ENCODE results near the gene CTTNBP2. TPM values are rescaled to one million over a fixed set of nuclear protein-coding genes. Genes with fewer than 3 reads are reported as not detected.

CTTNBP2 gene
- total and polyA plus RNA-seq, 10 of the 15 experiments (the other 5 are each of a cell fraction or from before 2014, with no cell fraction given): 0.04 to 0.43 TPM; not detected in 8

DNA sequence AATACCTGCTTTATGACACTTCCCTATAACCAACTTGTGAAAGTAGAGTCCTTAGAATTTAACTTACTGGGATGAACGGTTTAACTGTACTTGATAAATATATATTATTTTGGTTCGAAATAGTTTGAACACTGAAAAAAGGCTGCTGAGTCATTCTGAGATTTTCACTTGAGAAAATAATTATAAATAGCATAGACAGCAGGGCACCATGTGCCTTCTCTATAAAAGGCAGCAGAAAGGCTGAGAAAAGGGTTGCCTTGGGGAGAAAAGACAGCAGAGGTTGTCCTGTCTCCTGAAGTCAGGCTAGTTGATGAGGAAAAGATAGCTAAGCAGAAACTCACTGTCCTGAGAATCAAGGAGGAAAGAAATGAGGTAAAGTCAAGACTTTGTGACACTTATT is 92.4 kb downstream of the CTTNBP2 start (continued):
- TF ChIP-seq, protein P1, sequence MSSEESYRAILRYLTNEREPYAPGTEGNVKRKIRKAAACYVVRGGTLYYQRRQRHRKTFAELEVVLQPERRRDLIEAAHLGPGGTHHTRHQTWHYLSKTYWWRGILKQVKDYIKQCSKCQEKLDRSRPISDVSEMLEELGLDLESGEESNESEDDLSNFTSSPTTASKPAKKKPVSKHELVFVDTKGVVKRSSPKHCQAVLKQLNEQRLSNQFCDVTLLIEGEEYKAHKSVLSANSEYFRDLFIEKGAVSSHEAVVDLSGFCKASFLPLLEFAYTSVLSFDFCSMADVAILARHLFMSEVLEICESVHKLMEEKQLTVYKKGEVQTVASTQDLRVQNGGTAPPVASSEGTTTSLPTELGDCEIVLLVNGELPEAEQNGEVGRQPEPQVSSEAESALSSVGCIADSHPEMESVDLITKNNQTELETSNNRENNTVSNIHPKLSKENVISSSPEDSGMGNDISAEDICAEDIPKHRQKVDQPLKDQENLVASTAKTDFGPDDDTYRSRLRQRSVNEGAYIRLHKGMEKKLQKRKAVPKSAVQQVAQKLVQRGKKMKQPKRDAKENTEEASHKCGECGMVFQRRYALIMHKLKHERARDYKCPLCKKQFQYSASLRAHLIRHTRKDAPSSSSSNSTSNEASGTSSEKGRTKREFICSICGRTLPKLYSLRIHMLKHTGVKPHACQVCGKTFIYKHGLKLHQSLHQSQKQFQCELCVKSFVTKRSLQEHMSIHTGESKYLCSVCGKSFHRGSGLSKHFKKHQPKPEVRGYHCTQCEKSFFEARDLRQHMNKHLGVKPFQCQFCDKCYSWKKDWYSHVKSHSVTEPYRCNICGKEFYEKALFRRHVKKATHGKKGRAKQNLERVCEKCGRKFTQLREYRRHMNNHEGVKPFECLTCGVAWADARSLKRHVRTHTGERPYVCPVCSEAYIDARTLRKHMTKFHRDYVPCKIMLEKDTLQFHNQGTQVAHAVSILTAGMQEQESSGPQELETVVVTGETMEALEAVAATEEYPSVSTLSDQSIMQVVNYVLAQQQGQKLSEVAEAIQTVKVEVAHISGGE (CRISPR knock-in tag; IDR thresholded peaks at IDR 0.05): no peak
- no peak for TF ChIP-seq NR2C2 (IDR thresholded peaks at IDR 0.05; ENCODE audit: borderline replicate concordance, control insufficient read depth, insufficient read length, low read depth)
- TF ChIP-seq, protein P2, sequence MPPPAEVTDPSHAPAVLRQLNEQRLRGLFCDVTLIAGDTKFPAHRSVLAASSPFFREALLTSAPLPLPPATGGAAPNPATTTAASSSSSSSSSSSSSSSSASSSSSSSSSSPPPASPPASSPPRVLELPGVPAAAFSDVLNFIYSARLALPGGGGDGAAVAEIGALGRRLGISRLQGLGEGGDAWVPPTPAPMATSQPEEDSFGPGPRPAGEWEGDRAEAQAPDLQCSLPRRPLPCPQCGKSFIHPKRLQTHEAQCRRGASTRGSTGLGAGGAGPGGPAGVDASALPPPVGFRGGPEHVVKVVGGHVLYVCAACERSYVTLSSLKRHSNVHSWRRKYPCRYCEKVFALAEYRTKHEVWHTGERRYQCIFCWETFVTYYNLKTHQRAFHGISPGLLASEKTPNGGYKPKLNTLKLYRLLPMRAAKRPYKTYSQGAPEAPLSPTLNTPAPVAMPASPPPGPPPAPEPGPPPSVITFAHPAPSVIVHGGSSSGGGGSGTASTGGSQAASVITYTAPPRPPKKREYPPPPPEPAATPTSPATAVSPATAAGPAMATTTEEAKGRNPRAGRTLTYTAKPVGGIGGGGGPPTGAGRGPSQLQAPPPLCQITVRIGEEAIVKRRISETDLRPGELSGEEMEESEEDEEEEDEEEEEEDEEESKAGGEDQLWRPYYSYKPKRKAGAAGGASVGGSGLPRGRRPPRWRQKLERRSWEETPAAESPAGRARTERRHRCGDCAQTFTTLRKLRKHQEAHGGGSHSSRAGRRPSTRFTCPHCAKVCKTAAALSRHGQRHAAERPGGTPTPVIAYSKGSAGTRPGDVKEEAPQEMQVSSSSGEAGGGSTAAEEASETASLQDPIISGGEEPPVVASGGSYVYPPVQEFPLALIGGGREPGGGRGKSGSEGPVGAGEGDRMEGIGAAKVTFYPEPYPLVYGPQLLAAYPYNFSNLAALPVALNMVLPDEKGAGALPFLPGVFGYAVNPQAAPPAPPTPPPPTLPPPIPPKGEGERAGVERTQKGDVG (CRISPR knock-in tag; IDR thresholded peaks at IDR 0.05): no peak
- no peak for TF ChIP-seq PAX5 (IDR thresholded peaks at IDR 0.05; ENCODE audit: borderline replicate concordance, low read depth, low read length)
- TF ChIP-seq SUZ12 (IDR thresholded peaks at IDR 0.05; ENCODE audit: unreplicated experiment): no peak
- no peak for TF ChIP-seq HDAC2 (IDR thresholded peaks at IDR 0.05)
- TF ChIP-seq, protein P3, sequence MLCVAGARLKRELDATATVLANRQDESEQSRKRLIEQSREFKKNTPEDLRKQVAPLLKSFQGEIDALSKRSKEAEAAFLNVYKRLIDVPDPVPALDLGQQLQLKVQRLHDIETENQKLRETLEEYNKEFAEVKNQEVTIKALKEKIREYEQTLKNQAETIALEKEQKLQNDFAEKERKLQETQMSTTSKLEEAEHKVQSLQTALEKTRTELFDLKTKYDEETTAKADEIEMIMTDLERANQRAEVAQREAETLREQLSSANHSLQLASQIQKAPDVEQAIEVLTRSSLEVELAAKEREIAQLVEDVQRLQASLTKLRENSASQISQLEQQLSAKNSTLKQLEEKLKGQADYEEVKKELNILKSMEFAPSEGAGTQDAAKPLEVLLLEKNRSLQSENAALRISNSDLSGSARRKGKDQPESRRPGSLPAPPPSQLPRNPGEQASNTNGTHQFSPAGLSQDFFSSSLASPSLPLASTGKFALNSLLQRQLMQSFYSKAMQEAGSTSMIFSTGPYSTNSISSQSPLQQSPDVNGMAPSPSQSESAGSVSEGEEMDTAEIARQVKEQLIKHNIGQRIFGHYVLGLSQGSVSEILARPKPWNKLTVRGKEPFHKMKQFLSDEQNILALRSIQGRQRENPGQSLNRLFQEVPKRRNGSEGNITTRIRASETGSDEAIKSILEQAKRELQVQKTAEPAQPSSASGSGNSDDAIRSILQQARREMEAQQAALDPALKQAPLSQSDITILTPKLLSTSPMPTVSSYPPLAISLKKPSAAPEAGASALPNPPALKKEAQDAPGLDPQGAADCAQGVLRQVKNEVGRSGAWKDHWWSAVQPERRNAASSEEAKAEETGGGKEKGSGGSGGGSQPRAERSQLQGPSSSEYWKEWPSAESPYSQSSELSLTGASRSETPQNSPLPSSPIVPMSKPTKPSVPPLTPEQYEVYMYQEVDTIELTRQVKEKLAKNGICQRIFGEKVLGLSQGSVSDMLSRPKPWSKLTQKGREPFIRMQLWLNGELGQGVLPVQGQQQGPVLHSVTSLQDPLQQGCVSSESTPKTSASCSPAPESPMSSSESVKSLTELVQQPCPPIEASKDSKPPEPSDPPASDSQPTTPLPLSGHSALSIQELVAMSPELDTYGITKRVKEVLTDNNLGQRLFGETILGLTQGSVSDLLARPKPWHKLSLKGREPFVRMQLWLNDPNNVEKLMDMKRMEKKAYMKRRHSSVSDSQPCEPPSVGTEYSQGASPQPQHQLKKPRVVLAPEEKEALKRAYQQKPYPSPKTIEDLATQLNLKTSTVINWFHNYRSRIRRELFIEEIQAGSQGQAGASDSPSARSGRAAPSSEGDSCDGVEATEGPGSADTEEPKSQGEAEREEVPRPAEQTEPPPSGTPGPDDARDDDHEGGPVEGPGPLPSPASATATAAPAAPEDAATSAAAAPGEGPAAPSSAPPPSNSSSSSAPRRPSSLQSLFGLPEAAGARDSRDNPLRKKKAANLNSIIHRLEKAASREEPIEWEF (IDR thresholded peaks at IDR 0.05; ENCODE audit: insufficient replicate concordance, low read depth, low read length): peak; percentile 70
- no peak for TF ChIP-seq STAT1 (conservative IDR thresholded peaks at IDR 0.05)
- peak; percentile 76; the same call in 1 of the 2 replicates for TF ChIP-seq FOXM1 (IDR thresholded peaks at IDR 0.05; ENCODE audit: low read depth, low read length)
- TF ChIP-seq JUNB (IDR thresholded peaks at IDR 0.05): peak; percentile 89
- TF ChIP-seq ZNF217 (IDR thresholded peaks at IDR 0.05): 0 out of 2 replicates have a peak, but pooled peaks have one; percentile 32
- TF ChIP-seq, protein P4, sequence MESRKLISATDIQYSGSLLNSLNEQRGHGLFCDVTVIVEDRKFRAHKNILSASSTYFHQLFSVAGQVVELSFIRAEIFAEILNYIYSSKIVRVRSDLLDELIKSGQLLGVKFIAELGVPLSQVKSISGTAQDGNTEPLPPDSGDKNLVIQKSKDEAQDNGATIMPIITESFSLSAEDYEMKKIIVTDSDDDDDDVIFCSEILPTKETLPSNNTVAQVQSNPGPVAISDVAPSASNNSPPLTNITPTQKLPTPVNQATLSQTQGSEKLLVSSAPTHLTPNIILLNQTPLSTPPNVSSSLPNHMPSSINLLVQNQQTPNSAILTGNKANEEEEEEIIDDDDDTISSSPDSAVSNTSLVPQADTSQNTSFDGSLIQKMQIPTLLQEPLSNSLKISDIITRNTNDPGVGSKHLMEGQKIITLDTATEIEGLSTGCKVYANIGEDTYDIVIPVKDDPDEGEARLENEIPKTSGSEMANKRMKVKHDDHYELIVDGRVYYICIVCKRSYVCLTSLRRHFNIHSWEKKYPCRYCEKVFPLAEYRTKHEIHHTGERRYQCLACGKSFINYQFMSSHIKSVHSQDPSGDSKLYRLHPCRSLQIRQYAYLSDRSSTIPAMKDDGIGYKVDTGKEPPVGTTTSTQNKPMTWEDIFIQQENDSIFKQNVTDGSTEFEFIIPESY (IDR thresholded peaks at IDR 0.05): no peak
- TF ChIP-seq, protein P5, sequence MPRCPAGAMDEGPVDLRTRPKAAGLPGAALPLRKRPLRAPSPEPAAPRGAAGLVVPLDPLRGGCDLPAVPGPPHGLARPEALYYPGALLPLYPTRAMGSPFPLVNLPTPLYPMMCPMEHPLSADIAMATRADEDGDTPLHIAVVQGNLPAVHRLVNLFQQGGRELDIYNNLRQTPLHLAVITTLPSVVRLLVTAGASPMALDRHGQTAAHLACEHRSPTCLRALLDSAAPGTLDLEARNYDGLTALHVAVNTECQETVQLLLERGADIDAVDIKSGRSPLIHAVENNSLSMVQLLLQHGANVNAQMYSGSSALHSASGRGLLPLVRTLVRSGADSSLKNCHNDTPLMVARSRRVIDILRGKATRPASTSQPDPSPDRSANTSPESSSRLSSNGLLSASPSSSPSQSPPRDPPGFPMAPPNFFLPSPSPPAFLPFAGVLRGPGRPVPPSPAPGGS (IDR thresholded peaks at IDR 0.05; ENCODE audit: borderline replicate concordance, insufficient read depth, low read depth, low read length, poor library complexity, severe bottlenecking): no peak
- TF ChIP-seq RUNX3 (IDR thresholded peaks at IDR 0.05; ENCODE audit: low read length): no peak
